ENCODE measurements around the gene RCE1. TPM values are rescaled to one million over a fixed set of nuclear protein-coding genes. Genes with fewer than 3 reads are reported as not detected.
A peak's percentile ranks its signal among the peaks of the same experiment; 100 is the strongest.

The RCE1 gene
- total RNA-seq, 2 experiments from 2014 or later: 60.1 to 63.0 TPM

- Histone ChIP-seq H3K4me3 (ENCODE audit: low read length) (no peak overlapping the region), H3K4me1 (ENCODE audit: insufficient read depth, low read length) (peaks cover 25% of the 10 kb centered on the region), H3K27ac (ENCODE audit: low read depth in 1 of 2, low read length in 2 of 2) (no peak overlapping the region), H3K36me3 (ENCODE audit: insufficient read depth, low read length) (peaks cover 22% of the 10 kb centered on the region), H3K27me3 (ENCODE audit: control insufficient read depth in 1 of 2, insufficient read depth in 2 of 2, low read length in 2 of 2) (no peaks in the 10 kb centered on the region), H3K9me3 (ENCODE audit: control insufficient read depth in 1 of 2, insufficient read depth in 1 of 2, low read length in 2 of 2) (no peaks in the 10 kb centered on the region)
- peaks cover 34% of the 10 kb centered on the region for H3K36me3 Mint-ChIP-seq (ENCODE audit: low read depth)
- H3K27ac Mint-ChIP-seq: peak overlapping the region; percentile 36
- no peak for ATAC-seq (ENCODE audit: poor library complexity)
- no peaks in the 10 kb centered on the region for H3K9me3 Mint-ChIP-seq
- intact Hi-C loops (cut with DNase I, micrococcal nuclease): no loop called here
- ChIA-PET CTCF (no interaction called here), POLR2A (interaction anchor here (0.6 to 6.0 kb wide), 2 partner anchors 8 to 1978 kb away, joined by 3 to 47 read pairs; no protein-coding TSS in a partner anchor)
- no peak for TF ChIP-seq CTCF (IDR thresholded peaks at IDR 0.05)
- H3K4me3 Mint-ChIP-seq: peak overlapping the region; percentile 74
- DNase-seq: no peak
- peaks cover 26% of the 10 kb centered on the region for H3K4me1 Mint-ChIP-seq (ENCODE audit: low read depth)
- H3K27me3 Mint-ChIP-seq: no peaks in the 10 kb centered on the region
These were observed 3.4 kb downstream of the RCE1 start for GRCh38 chr11:66846671-66847091.

GRCh38 chr11:66847461-66848232 is 4.4 kb downstream of the RCE1 start:
- H3K27ac ChIP-seq (ENCODE audit: low read depth in 1 of 2, low read length in 2 of 2): no peak overlapping the region
- H3K4me1 ChIP-seq (ENCODE audit: insufficient read depth, low read length): peaks cover 21% of the 10 kb centered on the region
- Mint-ChIP-seq H3K4me3 (no peak overlapping the region), H3K27me3 (no peaks in the 10 kb centered on the region), H3K36me3 (ENCODE audit: low read depth) (peaks cover 28% of the 10 kb centered on the region), H3K9me3 (no peaks in the 10 kb centered on the region), H3K27ac (no peak overlapping the region), H3K4me1 (ENCODE audit: low read depth) (peaks cover 17% of the 10 kb centered on the region)
- intact Hi-C loops (cut with DNase I, micrococcal nuclease): no loop called here
- POLR2A ChIA-PET: no interaction called here
- H3K27me3 ChIP-seq (ENCODE audit: control insufficient read depth in 1 of 2, insufficient read depth in 2 of 2, low read length in 2 of 2): no peaks in the 10 kb centered on the region
- DNase-seq (peak in 1 of 14 experiments; percentile 15), ATAC-seq (ENCODE audit: poor library complexity) (no peak)
- CTCF ChIA-PET: no interaction called here
- no peak overlapping the region for H3K4me3 ChIP-seq (ENCODE audit: low read length)
- no peak for TF ChIP-seq CTCF (IDR thresholded peaks at IDR 0.05)
- H3K9me3 ChIP-seq (ENCODE audit: control insufficient read depth in 1 of 2, insufficient read depth in 1 of 2, low read length in 2 of 2): no peaks in the 10 kb centered on the region
- peaks cover 22% of the 10 kb centered on the region for H3K36me3 ChIP-seq (ENCODE audit: insufficient read depth, low read length)

DNA sequence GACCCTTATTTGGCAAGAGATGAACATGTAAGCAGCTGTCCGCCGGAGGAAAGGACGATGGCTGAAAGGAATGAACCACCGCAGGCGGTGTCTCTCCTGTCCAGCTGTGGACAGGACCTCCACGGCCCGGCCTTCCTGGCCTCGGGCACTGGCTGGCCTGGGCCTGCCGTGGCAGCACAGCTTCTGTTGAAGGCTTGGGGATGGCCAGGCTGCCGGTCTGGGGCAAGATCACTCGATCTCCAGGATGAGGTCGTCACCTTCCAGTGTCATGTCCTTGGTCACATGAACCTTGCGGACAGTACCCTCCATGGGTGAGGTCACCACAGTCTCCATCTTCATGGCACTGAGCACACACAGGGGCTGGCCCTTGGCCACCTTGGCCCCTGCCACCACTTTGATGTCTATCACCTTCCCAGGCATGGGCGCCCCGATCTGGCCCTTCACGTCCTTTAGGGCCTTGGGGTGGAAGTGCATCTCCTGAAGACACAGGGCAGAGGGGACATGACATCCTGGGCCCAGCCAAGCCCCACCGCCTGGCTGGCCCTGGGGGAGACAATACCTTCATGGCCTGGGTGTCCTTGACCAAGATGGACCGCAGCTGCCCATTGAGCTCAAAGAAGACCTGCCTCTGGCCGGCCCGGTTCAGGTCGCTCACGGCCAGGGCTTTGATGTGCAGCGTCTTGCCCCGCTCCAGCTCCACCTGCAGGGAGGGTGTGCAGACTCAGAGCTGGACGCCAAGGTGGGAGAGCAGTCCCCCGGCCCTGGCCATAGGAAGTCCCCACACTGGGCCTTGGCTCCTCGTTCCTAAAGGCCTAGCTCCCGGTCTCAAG is 5.6 kb downstream of the RCE1 start:
- CTCF ChIA-PET: no interaction called here
- no peaks in the 10 kb centered on the region for H3K27me3 ChIP-seq (ENCODE audit: control insufficient read depth in 1 of 2, insufficient read depth in 2 of 2, low read length in 2 of 2)
- no peaks in the 10 kb centered on the region for H3K27me3 Mint-ChIP-seq
- H3K4me3 Mint-ChIP-seq: no peak overlapping the region
- H3K9me3 ChIP-seq (ENCODE audit: control insufficient read depth in 1 of 2, insufficient read depth in 1 of 2, low read length in 2 of 2): no peaks in the 10 kb centered on the region
- peaks cover 17% of the 10 kb centered on the region for H3K4me1 ChIP-seq (ENCODE audit: insufficient read depth, low read length)
- H3K9me3 Mint-ChIP-seq: no peaks in the 10 kb centered on the region
- ATAC-seq (ENCODE audit: poor library complexity) (no peak), DNase-seq (peak in 1 of 14 experiments; percentile 24)
- peaks cover 25% of the 10 kb centered on the region for H3K36me3 Mint-ChIP-seq (ENCODE audit: low read depth)
- no peak overlapping the region for H3K27ac Mint-ChIP-seq
- H3K4me3 ChIP-seq (ENCODE audit: low read length): no peak overlapping the region
- peaks cover 14% of the 10 kb centered on the region for H3K4me1 Mint-ChIP-seq (ENCODE audit: low read depth)
- no peak for TF ChIP-seq CTCF (IDR thresholded peaks at IDR 0.05)
- intact Hi-C loops (cut with DNase I, micrococcal nuclease): no loop called here
- H3K27ac ChIP-seq (ENCODE audit: low read depth in 1 of 2, low read length in 2 of 2): no peak overlapping the region
- peaks cover 22% of the 10 kb centered on the region for H3K36me3 ChIP-seq (ENCODE audit: insufficient read depth, low read length)
- POLR2A ChIA-PET: interaction anchor here (0.6 kb wide), 1 partner anchor 1629 kb away, joined by 3 read pairs; no protein-coding TSS in a partner anchor

Measured in CD4-positive, alpha-beta T cell (primary cell).